HepG2 (cell line): ENCODE results near the gene RB1. TPM values are rescaled to one million over a fixed set of nuclear protein-coding genes. Genes with fewer than 3 reads are reported as not detected.

Experiments
- FOXP4 ChIP-seq: sonication (generic); formaldehyde crosslinking; IDR thresholded peaks from 2 replicates; pipeline ENCODE4 v1.4.0; 2020; ENCODE audit warnings: missing genetic modification reagents
- GATA4 ChIP-seq: sonication (generic); IDR thresholded peaks from 2 replicates; pipeline ENCODE4 v1.6.1; 2016; ENCODE audit warnings: antibody characterized with exemption, low read depth, borderline replicate concordance
- SALL1 ChIP-seq: sonication (generic); formaldehyde crosslinking; IDR thresholded peaks from 2 replicates; pipeline ENCODE4 v1.8.0; 2022; ENCODE audit warnings: mild to moderate bottlenecking, missing genetic modification reagents
- ZHX2 ChIP-seq, 2 experiments: sonication (generic) in 1 of 2; formaldehyde crosslinking in 1 of 2; IDR thresholded peaks; 2 replicates each; pipeline versions ENCODE4 v1.6.1 to v1.9.0; 2014 to 2022; ENCODE audit warnings: antibody characterized with exemption in 1 of 2, borderline replicate concordance in 1 of 2, inconsistent platforms in 1 of 2, low read depth in 1 of 2, missing genetic modification reagents in 1 of 2
- ZNF136 ChIP-seq: sonication (generic); formaldehyde crosslinking; IDR thresholded peaks from 2 replicates; pipeline ENCODE4 v1.8.1; 2022; ENCODE audit warnings: low read depth, mild to moderate bottlenecking, moderate library complexity, missing genetic modification reagents
- polyA plus RNA-seq, 8 experiments: library from polyadenylated mRNA; depleted of rRNA in 3 of 8; stranded (reverse) in 7 of 8; unstranded in 1 of 8; fragments of >200 nt; fragmentation: Illumina TruSeq in 4 of 8; extraction: Trizol in 4 of 8; gene quantifications; 2 replicates each; pipeline versions ENCODE4 v1.2.1 to v1.2.3, GENCODE V29; 2011 to 2016; ENCODE audit warnings: low read depth in 4 of 8, missing spikeins in 1 of 8, mixed read lengths in 1 of 8; ENCODE audit not compliant: insufficient read depth in 1 of 8
- total RNA-seq, 5 experiments: library from RNA; depleted of rRNA; stranded (reverse); fragments of >200 nt; fragmentation: Illumina TruSeq; extraction: Trizol; gene quantifications; 2 replicates each; pipeline ENCODE4 v1.2.3, GENCODE V29; 2016; ENCODE audit warnings: low read depth in 1 of 5

Gene RB1
- total and polyA plus RNA-seq, 2 of the 13 experiments (the other 11 are each of a cell fraction or from before 2014, with no cell fraction given), result 15.6 to 23.7 TPM

- TF ChIP-seq ZHX2 (IDR thresholded peaks at IDR 0.05; ENCODE audit: low read depth), result no peak
- no peak for TF ChIP-seq ZHX2 (CRISPR knock-in tag; IDR thresholded peaks at IDR 0.05; ENCODE audit: borderline replicate concordance)
- no peak for TF ChIP-seq ZNF136 (CRISPR knock-in tag)
- TF ChIP-seq FOXP4, result peak; percentile 83
- TF ChIP-seq GATA4, result 0 out of 2 replicates have a peak, but pooled peaks have one; percentile 28
- peak; percentile 18; the same call in 1 of the 2 replicates for TF ChIP-seq SALL1 (CRISPR knock-in tag)
Observed at GRCh38 chr13:48253849-48254248, 49.7 kb upstream of the RB1 start (continued).
